OCI-LY1 (cell line): ENCODE results near the gene POLR2A.

Experiments
- CTCF ChIP-seq: fragments of 200-600 bp; sonication (generic), shearing (Covaris generic); IDR thresholded peaks from 2 replicates; pipeline ENCODE4 v1.5.1; 2017; ENCODE audit warnings: mild to moderate bottlenecking, antibody characterized with exemption, low read length, moderate library complexity, mixed read lengths
- EZH2 ChIP-seq: fragments of 200-600 bp; sonication (generic), shearing (Covaris generic); IDR thresholded peaks from 2 replicates; pipeline ENCODE4 v1.8.0; 2017; ENCODE audit warnings: borderline replicate concordance, mixed run types, mild to moderate bottlenecking, antibody characterized with exemption, low read length, moderate library complexity, mixed read lengths

GRCh38 chr17:7435676-7436555 lies 48.2 kb upstream of the POLR2A start:
- TF ChIP-seq EZH2 (no peak), CTCF (peak; percentile 61)
